HepG2 (cell line): ENCODE results near the gene ACYP2. TPM values are rescaled to one million over a fixed set of nuclear protein-coding genes. Genes with fewer than 3 reads are reported as not detected.

Experiments
- ATAC-seq: fragments of 200-7000 bp; cut with Tn5 transposase; 3 replicates; pipeline ENCODE4 v1.9.1; 2020; ENCODE audit warnings: mild to moderate bottlenecking, moderate library complexity
- BruUV-seq: library from RNA; stranded (reverse); fragments of 400-500 nt; replicated peaks from 2 replicates; lab custom pipeline; 2021; lab: Mats Ljungman, UMichigan
- CTCF ChIA-PET: fragments of 300-600 bp; formaldehyde crosslinking; extraction: SDS; loops from one replicate; lab custom pipeline; 2021; ENCODE audit warnings: low total read pairs, inconsistent platforms, low intra/inter-chr PET ratio; lab: Yijun Ruan, JAX
- POLR2A ChIA-PET: fragments of 350-600 bp; sonication (Branson Sonifier 250); formaldehyde crosslinking; loops from one replicate; lab custom pipeline; 2020; ENCODE audit warnings: antibody characterized with exemption, inconsistent platforms; lab: Yijun Ruan, JAX
- DNase-seq: peaks from one replicate; pipeline ENCODE4 v3.0.0-alpha.2; 2015; ENCODE audit warnings: low spot score
- FAIRE-seq: peaks from 3 replicates; lab custom pipeline; 2011; peaks lifted over from hg19 to GRCh38; lab: Jason Lieb, UNC
- H2AFZ ChIP-seq: one replicate; pipeline ENCODE4 v1.6.1; 2011; ENCODE audit warnings: low read length, inconsistent platforms
- H3K27ac ChIP-seq: fragments of 300-600 bp; 3 replicates; pipeline ENCODE4 v1.8.0; 2011; ENCODE audit warnings: mixed run types, mild to moderate bottlenecking, mixed read lengths, low read length, inconsistent platforms; ENCODE audit not compliant: insufficient read depth; ENCODE audit errors: extremely low read length
- H3K27me3 ChIP-seq, 2 experiments: fragments of 200-600 bp in 1 of 2; 2 replicates in 1 of 2; 3 replicates in 1 of 2; pipeline versions ENCODE4 v1.6.0 to v1.8.0; 2011; ENCODE audit warnings: low read length in 2 of 2, mild to moderate bottlenecking in 2 of 2, moderate library complexity in 2 of 2, inconsistent platforms in 1 of 2; ENCODE audit not compliant: insufficient read depth in 2 of 2, control insufficient read depth in 1 of 2
- H3K36me3 ChIP-seq, 2 experiments: fragments of 200-600 bp in 1 of 2; replicated peaks in 1 of 2; 2 replicates in 1 of 2; 3 replicates in 1 of 2; pipeline versions ENCODE4 v1.5.1 to v1.8.0; 2011; ENCODE audit warnings: low read length in 2 of 2, inconsistent platforms in 1 of 2; ENCODE audit not compliant: insufficient read depth in 2 of 2, control insufficient read depth in 1 of 2
- H3K4me1 ChIP-seq: 2 replicates; pipeline ENCODE4 v1.5.1; 2012; ENCODE audit warnings: low read length, inconsistent platforms; ENCODE audit not compliant: insufficient read depth
- H3K4me2 ChIP-seq: 2 replicates; pipeline ENCODE4 v1.6.0; 2011; ENCODE audit warnings: low read depth, low read length, inconsistent platforms
- H3K4me3 ChIP-seq, 3 experiments: fragments of 200-600 bp in 1 of 3; sonication (generic), shearing (Covaris generic) in 1 of 3; replicated peaks in 1 of 3; 2 replicates each; pipeline ENCODE4 v1.5.1; 2011 to 2016; ENCODE audit warnings: low read length in 3 of 3, inconsistent platforms in 2 of 3, low read depth in 2 of 3, mild to moderate bottlenecking in 2 of 3, control low read depth in 1 of 3, mixed read lengths in 1 of 3; ENCODE audit not compliant: insufficient read depth in 1 of 3
- H3K79me2 ChIP-seq: one replicate; pipeline ENCODE4 v1.6.1; 2011; ENCODE audit warnings: low read length, inconsistent platforms; ENCODE audit not compliant: insufficient read depth
- H3K9ac ChIP-seq: 2 replicates; pipeline ENCODE4 v1.6.0; 2011; ENCODE audit warnings: mild to moderate bottlenecking, low read depth, low read length, inconsistent platforms; ENCODE audit not compliant: insufficient read depth
- H3K9me3 ChIP-seq: 2 replicates; pipeline ENCODE4 v1.5.1; 2012; ENCODE audit warnings: mild to moderate bottlenecking, low read length
- H4K20me1 ChIP-seq: 2 replicates; pipeline ENCODE4 v1.6.0; 2011; ENCODE audit warnings: inconsistent platforms, mild to moderate bottlenecking, low read length, moderate library complexity; ENCODE audit not compliant: insufficient read depth
- ASH2L ChIP-seq: fragments of 300-600, 200-600 bp; sonication (generic); IDR thresholded peaks from 2 replicates; pipeline ENCODE4 v1.7.0; 2017; ENCODE audit warnings: low read depth, mild to moderate bottlenecking, moderate library complexity, mixed read lengths, low read length; ENCODE audit not compliant: insufficient read length
- ATF3 ChIP-seq: sonication (generic); formaldehyde crosslinking; IDR thresholded peaks from 2 replicates; pipeline ENCODE4 v1.4.0; 2020; ENCODE audit warnings: missing genetic modification reagents
- CTCF ChIP-seq: sonication (generic); formaldehyde crosslinking; IDR thresholded peaks from 2 replicates; pipeline ENCODE4 v1.5.0; 2020; ENCODE audit warnings: mild to moderate bottlenecking, missing genetic modification reagents, moderate library complexity
- PHF20 ChIP-seq: sonication (generic); formaldehyde crosslinking; IDR thresholded peaks from 2 replicates; pipeline ENCODE4 v1.5.0; 2020; ENCODE audit warnings: mild to moderate bottlenecking, missing genetic modification reagents
- SSRP1 ChIP-seq: IDR thresholded peaks from 2 replicates; pipeline ENCODE4 v1.6.1; 2016; ENCODE audit warnings: control low read depth
- STAG1 ChIP-seq: sonication (generic); formaldehyde crosslinking; IDR thresholded peaks from 2 replicates; pipeline ENCODE4 v1.4.0; 2020; ENCODE audit warnings: missing genetic modification reagents
- YEATS4 ChIP-seq: sonication (generic); formaldehyde crosslinking; IDR thresholded peaks from 2 replicates; pipeline ENCODE4 v1.4.0; 2020; ENCODE audit warnings: missing genetic modification reagents, borderline replicate concordance
- ZNF720 ChIP-seq: sonication (generic); formaldehyde crosslinking; IDR thresholded peaks from 2 replicates; pipeline ENCODE4 v1.4.0; 2020; ENCODE audit warnings: missing genetic modification reagents
- in situ Hi-C: cut with HindIII; loops from 2 replicates; pipeline ENCODE4 v1.10.0; 2017; ENCODE audit warnings: low pct_unique_long_range_greater_than_20kb; ENCODE audit not compliant: extremely low pct_ligation_motif_present
- intact Hi-C: fragments of 100-400 bp; cut with micrococcal nuclease; formaldehyde crosslinking; loops from one replicate; pipeline ENCODE4 v1.10.0; 2022; ENCODE audit not compliant: unreplicated experiment
- polyA plus RNA-seq, 8 experiments: library from polyadenylated mRNA; depleted of rRNA in 3 of 8; stranded (reverse) in 7 of 8; unstranded in 1 of 8; fragments of >200 nt; fragmentation: Illumina TruSeq in 4 of 8; extraction: Trizol in 4 of 8; gene quantifications; 2 replicates each; pipeline versions ENCODE4 v1.2.1 to v1.2.3, GENCODE V29; 2011 to 2016; ENCODE audit warnings: low read depth in 4 of 8, missing spikeins in 1 of 8, mixed read lengths in 1 of 8; ENCODE audit not compliant: insufficient read depth in 1 of 8
- total RNA-seq, 5 experiments: library from RNA; depleted of rRNA; stranded (reverse); fragments of >200 nt; fragmentation: Illumina TruSeq; extraction: Trizol; gene quantifications; 2 replicates each; pipeline ENCODE4 v1.2.3, GENCODE V29; 2016; ENCODE audit warnings: low read depth in 1 of 5
- TF ChIP-seq, protein P1 (sequence below): sonication (generic); formaldehyde crosslinking; IDR thresholded peaks from 2 replicates; pipeline ENCODE4 v1.4.0; 2020; ENCODE audit warnings: missing genetic modification reagents, borderline replicate concordance
- TF ChIP-seq, protein P2 (sequence below): sonication (generic); formaldehyde crosslinking; conservative IDR thresholded peaks from 2 replicates; pipeline ENCODE4 v1.8.1; 2023; ENCODE audit warnings: missing genetic modification reagents

ACYP2 gene
- total and polyA plus RNA-seq, 2 of the 13 experiments (the other 11 are each of a cell fraction or from before 2014, with no cell fraction given): 12.3 to 12.7 TPM

DNA sequence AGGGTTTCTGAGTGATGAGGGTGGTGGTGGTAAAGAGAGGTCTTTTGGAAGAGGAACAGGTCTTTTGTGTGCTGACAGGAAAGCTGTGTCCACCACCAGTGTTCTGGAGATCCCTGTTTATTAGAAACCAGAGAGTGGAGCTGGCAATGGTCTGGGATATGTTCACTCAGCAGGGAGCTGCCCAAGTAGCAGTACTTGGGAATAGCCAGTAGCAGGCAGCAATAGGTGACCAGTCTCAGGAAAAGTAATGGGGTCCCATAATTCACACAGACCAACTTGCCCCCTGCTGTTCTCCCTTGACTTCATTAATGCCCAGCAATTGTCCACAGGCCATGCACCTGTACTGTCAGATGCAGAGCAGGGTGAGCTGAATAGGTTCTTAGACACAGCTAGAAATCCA, 138.8 kb downstream of the ACYP2 start:
- ChIA-PET POLR2A (no interaction called here), CTCF (no interaction called here)
- in situ Hi-C loops (no loop called here), intact Hi-C loops (no loop called here)
- TF ChIP-seq, protein P1, sequence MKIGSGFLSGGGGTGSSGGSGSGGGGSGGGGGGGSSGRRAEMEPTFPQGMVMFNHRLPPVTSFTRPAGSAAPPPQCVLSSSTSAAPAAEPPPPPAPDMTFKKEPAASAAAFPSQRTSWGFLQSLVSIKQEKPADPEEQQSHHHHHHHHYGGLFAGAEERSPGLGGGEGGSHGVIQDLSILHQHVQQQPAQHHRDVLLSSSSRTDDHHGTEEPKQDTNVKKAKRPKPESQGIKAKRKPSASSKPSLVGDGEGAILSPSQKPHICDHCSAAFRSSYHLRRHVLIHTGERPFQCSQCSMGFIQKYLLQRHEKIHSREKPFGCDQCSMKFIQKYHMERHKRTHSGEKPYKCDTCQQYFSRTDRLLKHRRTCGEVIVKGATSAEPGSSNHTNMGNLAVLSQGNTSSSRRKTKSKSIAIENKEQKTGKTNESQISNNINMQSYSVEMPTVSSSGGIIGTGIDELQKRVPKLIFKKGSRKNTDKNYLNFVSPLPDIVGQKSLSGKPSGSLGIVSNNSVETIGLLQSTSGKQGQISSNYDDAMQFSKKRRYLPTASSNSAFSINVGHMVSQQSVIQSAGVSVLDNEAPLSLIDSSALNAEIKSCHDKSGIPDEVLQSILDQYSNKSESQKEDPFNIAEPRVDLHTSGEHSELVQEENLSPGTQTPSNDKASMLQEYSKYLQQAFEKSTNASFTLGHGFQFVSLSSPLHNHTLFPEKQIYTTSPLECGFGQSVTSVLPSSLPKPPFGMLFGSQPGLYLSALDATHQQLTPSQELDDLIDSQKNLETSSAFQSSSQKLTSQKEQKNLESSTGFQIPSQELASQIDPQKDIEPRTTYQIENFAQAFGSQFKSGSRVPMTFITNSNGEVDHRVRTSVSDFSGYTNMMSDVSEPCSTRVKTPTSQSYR (CRISPR knock-in tag): no peak
- TF ChIP-seq ZNF720 (no peak), YEATS4 (CRISPR knock-in tag) (no peak), STAG1 (CRISPR knock-in tag) (0 out of 2 replicates have a peak, but pooled peaks have one; percentile 17), CTCF (CRISPR knock-in tag) (0 out of 2 replicates have a peak, but pooled peaks have one; percentile 13), PHF20 (CRISPR knock-in tag) (no peak), SSRP1 (no peak), ATF3 (CRISPR knock-in tag) (no peak), ASH2L (no peak)
- TF ChIP-seq, protein P2, sequence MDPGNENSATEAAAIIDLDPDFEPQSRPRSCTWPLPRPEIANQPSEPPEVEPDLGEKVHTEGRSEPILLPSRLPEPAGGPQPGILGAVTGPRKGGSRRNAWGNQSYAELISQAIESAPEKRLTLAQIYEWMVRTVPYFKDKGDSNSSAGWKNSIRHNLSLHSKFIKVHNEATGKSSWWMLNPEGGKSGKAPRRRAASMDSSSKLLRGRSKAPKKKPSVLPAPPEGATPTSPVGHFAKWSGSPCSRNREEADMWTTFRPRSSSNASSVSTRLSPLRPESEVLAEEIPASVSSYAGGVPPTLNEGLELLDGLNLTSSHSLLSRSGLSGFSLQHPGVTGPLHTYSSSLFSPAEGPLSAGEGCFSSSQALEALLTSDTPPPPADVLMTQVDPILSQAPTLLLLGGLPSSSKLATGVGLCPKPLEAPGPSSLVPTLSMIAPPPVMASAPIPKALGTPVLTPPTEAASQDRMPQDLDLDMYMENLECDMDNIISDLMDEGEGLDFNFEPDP (CRISPR knock-in tag): no peak
- H3K4me1 ChIP-seq: peaks cover 7% of the 10 kb centered on the region
- FAIRE-seq: no peak
- no TSS peak for BruUV-seq
- no peaks in the 10 kb centered on the region for H3K79me2 ChIP-seq
- H4K20me1 ChIP-seq: no peaks in the 10 kb centered on the region
- H3K27me3 ChIP-seq: no peaks in the 10 kb centered on the region
- H2AFZ ChIP-seq: no peak overlapping the region
- H3K9me3 ChIP-seq: no peaks in the 10 kb centered on the region
- no peaks in the 10 kb centered on the region; a peak in 1 of 5 replicates for H3K36me3 ChIP-seq
- H3K4me2 ChIP-seq: no peak overlapping the region
- H3K27ac ChIP-seq: no peak overlapping the region
- no peak for DNase-seq
- peak; percentile 75 for ATAC-seq
- H3K9ac ChIP-seq: no peak overlapping the region
- H3K4me3 ChIP-seq: no peak overlapping the region
